HEK293T (cell line): ENCODE measurements around the gene PRND.

Source experiments
- ARNT ChIP-seq: fragments of 450-650 bp; IDR thresholded peaks from 2 replicates; pipeline ENCODE4 v1.6.1; 2017; ENCODE audit warnings: mild to moderate bottlenecking
- BHLHE40 ChIP-seq: fragments of 450-650 bp; IDR thresholded peaks from 2 replicates; pipeline ENCODE4 v1.6.1; 2016; ENCODE audit warnings: mild to moderate bottlenecking, moderate library complexity, borderline replicate concordance
- CTBP1 ChIP-seq: fragments of 450-650 bp; IDR thresholded peaks from 2 replicates; pipeline ENCODE4 v1.6.1; 2016; ENCODE audit warnings: borderline replicate concordance
- ELF4 ChIP-seq: fragments of 450-650 bp; IDR thresholded peaks from 2 replicates; pipeline ENCODE4 v1.6.1; 2017; ENCODE audit warnings: antibody characterized with exemption
- FOXK2 ChIP-seq: fragments of 450-650 bp; IDR thresholded peaks from 2 replicates; pipeline ENCODE4 v1.6.1; 2016; ENCODE audit warnings: mild to moderate bottlenecking
- FOXM1 ChIP-seq: fragments of 450-650 bp; IDR thresholded peaks from 2 replicates; pipeline ENCODE4 v1.6.1; 2017; ENCODE audit warnings: mild to moderate bottlenecking, borderline replicate concordance
- HDGF ChIP-seq: fragments of 450-650 bp; IDR thresholded peaks from 2 replicates; pipeline ENCODE4 v1.6.1; 2017; ENCODE audit warnings: antibody characterized with exemption, borderline replicate concordance
- L3MBTL2 ChIP-seq: fragments of 450-650 bp; conservative IDR thresholded peaks from 2 replicates; pipeline ENCODE4 v1.6.1; 2016; ENCODE audit warnings: mild to moderate bottlenecking
- SP1 ChIP-seq: fragments of 450-650 bp; IDR thresholded peaks from 2 replicates; pipeline ENCODE4 v1.6.1; 2017
- SUZ12 ChIP-seq: fragments of 450-650 bp; IDR thresholded peaks from 2 replicates; pipeline ENCODE4 v1.6.1; 2016; ENCODE audit warnings: mild to moderate bottlenecking
- TARDBP ChIP-seq: fragments of 450-650 bp; IDR thresholded peaks from 2 replicates; pipeline ENCODE4 v1.6.1; 2016
- ZNF384 ChIP-seq: fragments of 450-650 bp; IDR thresholded peaks from 2 replicates; pipeline ENCODE4 v1.6.1; 2016
- TF ChIP-seq, protein P1 (sequence below): fragments of 450-650 bp; IDR thresholded peaks from 2 replicates; pipeline ENCODE4 v1.6.1; 2016

DNA sequence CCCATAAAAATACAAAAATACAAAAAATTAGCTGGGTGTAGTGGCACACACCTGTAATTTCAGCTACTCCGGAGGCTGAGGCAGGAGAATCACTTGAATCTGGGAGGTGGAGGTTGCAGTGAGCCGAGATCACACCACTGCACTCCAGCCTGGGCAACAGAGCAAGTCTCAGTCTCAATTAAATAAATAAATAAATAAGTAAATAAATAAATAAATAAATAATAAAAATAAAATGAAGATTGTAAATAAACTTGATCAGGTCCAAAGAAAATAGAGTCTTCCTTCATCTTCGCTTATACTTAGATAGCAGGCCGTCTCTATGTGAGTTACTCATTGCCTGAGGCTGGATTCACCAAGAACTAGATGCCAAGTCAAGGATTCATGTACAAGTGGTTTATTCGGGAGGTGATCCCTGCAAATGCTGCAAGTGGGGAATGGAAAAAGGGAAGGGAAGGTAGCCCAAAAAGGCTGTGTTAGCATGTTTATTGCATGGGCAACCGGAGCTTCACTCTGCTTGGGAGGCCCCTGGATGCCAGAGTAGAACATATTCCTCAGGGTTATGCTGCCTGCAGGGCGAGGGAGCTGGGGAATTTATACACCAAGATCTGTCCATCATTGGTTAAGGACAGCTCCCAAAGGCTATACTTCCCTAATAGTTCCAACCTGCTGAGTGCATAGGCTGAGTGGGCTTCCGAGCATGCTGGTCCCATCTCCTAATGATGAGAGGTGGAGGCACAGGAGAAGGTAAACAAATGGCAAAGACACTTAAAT is 16.3 kb downstream of the PRND start:
- TF ChIP-seq BHLHE40 (no peak), SUZ12 (no peak), L3MBTL2 (no peak), ARNT (no peak), HDGF (no peak), FOXM1 (no peak), ELF4 (no peak), ZNF384 (no peak), SP1 (no peak), CTBP1 (no peak), FOXK2 (no peak), TARDBP (no peak)
- TF ChIP-seq, protein P1, sequence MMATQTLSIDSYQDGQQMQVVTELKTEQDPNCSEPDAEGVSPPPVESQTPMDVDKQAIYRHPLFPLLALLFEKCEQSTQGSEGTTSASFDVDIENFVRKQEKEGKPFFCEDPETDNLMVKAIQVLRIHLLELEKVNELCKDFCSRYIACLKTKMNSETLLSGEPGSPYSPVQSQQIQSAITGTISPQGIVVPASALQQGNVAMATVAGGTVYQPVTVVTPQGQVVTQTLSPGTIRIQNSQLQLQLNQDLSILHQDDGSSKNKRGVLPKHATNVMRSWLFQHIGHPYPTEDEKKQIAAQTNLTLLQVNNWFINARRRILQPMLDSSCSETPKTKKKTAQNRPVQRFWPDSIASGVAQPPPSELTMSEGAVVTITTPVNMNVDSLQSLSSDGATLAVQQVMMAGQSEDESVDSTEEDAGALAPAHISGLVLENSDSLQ: no peak
